WTC11 (cell line): ENCODE data around the gene PIGV. TPM values are rescaled to one million over a fixed set of nuclear protein-coding genes. Genes with fewer than 3 reads are reported as not detected.

ENCODE experiments used
- ATAC-seq: fragments of 200-7000 bp; cut with Tn5 transposase; 2 replicates; pipeline ENCODE4 v1.10.0; 2021; ENCODE audit warnings: mild to moderate bottlenecking, moderate library complexity
- CTCF ChIA-PET: fragments of 300-600 bp; sonication (Branson Sonifier 250); formaldehyde crosslinking; loops from one replicate; lab custom pipeline; 2021; ENCODE audit warnings: antibody characterized with exemption; lab: Charles Lee
- POLR2A ChIA-PET: fragments of 350-600 bp; sonication (Branson Sonifier 250); formaldehyde crosslinking; loops from one replicate; lab custom pipeline; 2021; ENCODE audit warnings: antibody characterized with exemption; lab: Charles Lee
- DNase-seq: peaks from one replicate; pipeline ENCODE4 v3.0.0; 2021; ENCODE audit warnings: low spot score
- H3K27ac Mint-ChIP-seq: 2 replicates; pipeline ENCODE4 v1.8.0; 2021; ENCODE audit warnings: mixed read lengths
- H3K27me3 Mint-ChIP-seq: 2 replicates; pipeline ENCODE4 v1.8.0; 2021; ENCODE audit warnings: low read depth, mild to moderate bottlenecking, moderate library complexity, mixed read lengths
- H3K36me3 Mint-ChIP-seq: 2 replicates; pipeline ENCODE4 v1.8.0; 2021; ENCODE audit warnings: mixed read lengths
- H3K4me1 Mint-ChIP-seq: 2 replicates; pipeline ENCODE4 v1.8.0; 2022; ENCODE audit warnings: mixed read lengths
- H3K4me3 Mint-ChIP-seq: 2 replicates; pipeline ENCODE4 v1.8.0; 2021; ENCODE audit warnings: mild to moderate bottlenecking, moderate library complexity, mixed read lengths
- H3K9me3 Mint-ChIP-seq: 2 replicates; pipeline ENCODE4 v1.8.0; 2021; ENCODE audit warnings: mixed read lengths
- EMX1 ChIP-seq: fragments of 250-450 bp; sonication (Bioruptor Pico); IDR thresholded peaks from 2 replicates; pipeline ENCODE4 v1.8.0; 2021; ENCODE audit warnings: mild to moderate bottlenecking
- ETV6 ChIP-seq: sonication (generic); formaldehyde crosslinking; IDR thresholded peaks from 2 replicates; pipeline ENCODE4 v1.8.1; 2022; ENCODE audit warnings: mild to moderate bottlenecking, missing genetic modification reagents
- FOXK1 ChIP-seq: sonication (generic); formaldehyde crosslinking; IDR thresholded peaks from 2 replicates; pipeline ENCODE4 v1.8.0; 2022; ENCODE audit warnings: mild to moderate bottlenecking, moderate library complexity, missing genetic modification reagents
- GRHL2 ChIP-seq: fragments of 250-450 bp; sonication (Bioruptor Pico); IDR thresholded peaks from 2 replicates; pipeline ENCODE4 v1.8.0; 2022; ENCODE audit warnings: mild to moderate bottlenecking, moderate library complexity; ENCODE audit not compliant: insufficient replicate concordance, severe bottlenecking
- JUN ChIP-seq: sonication (generic); formaldehyde crosslinking; IDR thresholded peaks from 2 replicates; pipeline ENCODE4 v1.8.0; 2023; ENCODE audit warnings: mild to moderate bottlenecking, missing genetic modification reagents
- RELA ChIP-seq: sonication (generic); formaldehyde crosslinking; IDR thresholded peaks from 2 replicates; pipeline ENCODE4 v1.8.1; 2022; ENCODE audit warnings: missing genetic modification reagents, mild to moderate bottlenecking, borderline replicate concordance
- RORB ChIP-seq: fragments of 250-450 bp; sonication (Bioruptor Pico); IDR thresholded peaks from 2 replicates; pipeline ENCODE4 v1.9.0; 2021; ENCODE audit warnings: mild to moderate bottlenecking
- TCF7 ChIP-seq: sonication (generic); formaldehyde crosslinking; IDR thresholded peaks from 2 replicates; pipeline ENCODE4 v1.8.0; 2022; ENCODE audit warnings: mild to moderate bottlenecking, low read depth, missing genetic modification reagents, moderate library complexity
- TEAD1 ChIP-seq: sonication (generic); formaldehyde crosslinking; IDR thresholded peaks from 2 replicates; pipeline ENCODE4 v1.8.0; 2022; ENCODE audit warnings: mild to moderate bottlenecking, missing genetic modification reagents
- ZNF232 ChIP-seq: sonication (generic); formaldehyde crosslinking; IDR thresholded peaks from 2 replicates; pipeline ENCODE4 v1.8.0; 2022; ENCODE audit warnings: mild to moderate bottlenecking, missing genetic modification reagents
- total RNA-seq: library from RNA; stranded (reverse); gene quantifications from 3 replicates; pipeline ENCODE4 v1.2.3, GENCODE V29; 2021
- TF ChIP-seq, protein P1 (sequence below): sonication (generic); formaldehyde crosslinking; conservative IDR thresholded peaks from 2 replicates; pipeline ENCODE4 v1.8.1; 2023; ENCODE audit warnings: mild to moderate bottlenecking, low read depth, missing genetic modification reagents, moderate library complexity
- TF ChIP-seq, protein P2 (sequence below): sonication (generic); formaldehyde crosslinking; IDR thresholded peaks from 2 replicates; pipeline ENCODE4 v1.8.0; 2023; ENCODE audit warnings: missing genetic modification reagents
- TF ChIP-seq, protein P3 (sequence below): fragments of 250-450 bp; sonication (Bioruptor Pico); IDR thresholded peaks from 2 replicates; pipeline ENCODE4 v1.9.0; 2021; ENCODE audit warnings: mild to moderate bottlenecking
- TF ChIP-seq, protein P4 (sequence below): fragments of 250-450 bp; sonication (Bioruptor Pico); IDR thresholded peaks from 2 replicates; pipeline ENCODE4 v1.9.0; 2021; ENCODE audit warnings: mild to moderate bottlenecking
- TF ChIP-seq, protein P5 (sequence below): sonication (generic); formaldehyde crosslinking; conservative IDR thresholded peaks from 2 replicates; pipeline ENCODE4 v1.8.1; 2022; ENCODE audit warnings: mild to moderate bottlenecking, missing genetic modification reagents
- TF ChIP-seq, protein P6 (sequence below): sonication (generic); formaldehyde crosslinking; IDR thresholded peaks from 2 replicates; pipeline ENCODE4 v1.8.0; 2022; ENCODE audit warnings: mild to moderate bottlenecking, missing genetic modification reagents

PIGV gene
- total RNA-seq, 1 experiment from 2014 or later, result 15.0 TPM

DNA sequence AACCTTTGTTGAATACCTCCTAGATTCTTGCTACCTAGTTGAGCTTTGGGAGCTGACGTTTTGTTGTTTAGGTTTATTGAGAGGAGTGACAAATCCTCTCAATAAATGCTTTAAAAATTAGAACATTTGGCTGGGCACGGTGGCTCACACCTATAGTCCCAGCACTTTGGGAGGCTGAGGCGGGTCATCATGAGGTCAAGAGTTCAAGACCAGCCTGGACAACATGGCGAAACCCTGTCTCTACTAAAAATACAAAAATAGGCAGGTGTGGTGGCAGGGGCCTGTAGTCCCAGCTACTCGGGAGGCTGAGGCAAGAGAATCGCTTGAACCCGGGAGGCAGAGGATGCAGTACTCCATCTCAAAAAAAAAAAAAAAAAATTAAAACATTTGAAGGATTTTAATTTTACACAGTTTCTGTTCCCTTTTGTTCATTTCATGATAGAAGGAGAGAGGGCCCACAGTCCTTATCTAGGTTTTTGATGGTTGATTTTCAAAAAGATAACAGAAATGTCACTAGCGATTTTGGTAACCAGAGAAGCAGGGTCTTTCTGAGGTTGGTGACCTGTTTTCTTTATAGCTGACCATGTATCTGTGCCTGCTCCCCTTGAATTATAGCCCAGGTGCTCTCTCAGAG lies 44.2 kb upstream of the PIGV start:
- ATAC-seq (no peak), DNase-seq (no peak)
- H3K9me3 Mint-ChIP-seq, result no peaks in the 10 kb centered on the region
- no peaks in the 10 kb centered on the region for H3K27me3 Mint-ChIP-seq
- peaks cover 32% of the 10 kb centered on the region for H3K4me1 Mint-ChIP-seq
- POLR2A ChIA-PET, result interaction anchor here (1.0 to 1.5 kb wide), 2 partner anchors 41 to 50 kb away, joined by 3 to 4 read pairs; no protein-coding TSS in a partner anchor
- H3K4me3 Mint-ChIP-seq, result no peak overlapping the region
- TF ChIP-seq RORB (CRISPR knock-in tag) (no peak), EMX1 (CRISPR knock-in tag) (no peak), RELA (CRISPR knock-in tag) (no peak), ZNF232 (CRISPR knock-in tag) (no peak), JUN (no peak), TCF7 (CRISPR knock-in tag) (no peak), FOXK1 (CRISPR knock-in tag) (no peak)
- TF ChIP-seq, protein P1, sequence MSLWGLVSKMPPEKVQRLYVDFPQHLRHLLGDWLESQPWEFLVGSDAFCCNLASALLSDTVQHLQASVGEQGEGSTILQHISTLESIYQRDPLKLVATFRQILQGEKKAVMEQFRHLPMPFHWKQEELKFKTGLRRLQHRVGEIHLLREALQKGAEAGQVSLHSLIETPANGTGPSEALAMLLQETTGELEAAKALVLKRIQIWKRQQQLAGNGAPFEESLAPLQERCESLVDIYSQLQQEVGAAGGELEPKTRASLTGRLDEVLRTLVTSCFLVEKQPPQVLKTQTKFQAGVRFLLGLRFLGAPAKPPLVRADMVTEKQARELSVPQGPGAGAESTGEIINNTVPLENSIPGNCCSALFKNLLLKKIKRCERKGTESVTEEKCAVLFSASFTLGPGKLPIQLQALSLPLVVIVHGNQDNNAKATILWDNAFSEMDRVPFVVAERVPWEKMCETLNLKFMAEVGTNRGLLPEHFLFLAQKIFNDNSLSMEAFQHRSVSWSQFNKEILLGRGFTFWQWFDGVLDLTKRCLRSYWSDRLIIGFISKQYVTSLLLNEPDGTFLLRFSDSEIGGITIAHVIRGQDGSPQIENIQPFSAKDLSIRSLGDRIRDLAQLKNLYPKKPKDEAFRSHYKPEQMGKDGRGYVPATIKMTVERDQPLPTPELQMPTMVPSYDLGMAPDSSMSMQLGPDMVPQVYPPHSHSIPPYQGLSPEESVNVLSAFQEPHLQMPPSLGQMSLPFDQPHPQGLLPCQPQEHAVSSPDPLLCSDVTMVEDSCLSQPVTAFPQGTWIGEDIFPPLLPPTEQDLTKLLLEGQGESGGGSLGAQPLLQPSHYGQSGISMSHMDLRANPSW, result no peak
- TF ChIP-seq, protein P2, sequence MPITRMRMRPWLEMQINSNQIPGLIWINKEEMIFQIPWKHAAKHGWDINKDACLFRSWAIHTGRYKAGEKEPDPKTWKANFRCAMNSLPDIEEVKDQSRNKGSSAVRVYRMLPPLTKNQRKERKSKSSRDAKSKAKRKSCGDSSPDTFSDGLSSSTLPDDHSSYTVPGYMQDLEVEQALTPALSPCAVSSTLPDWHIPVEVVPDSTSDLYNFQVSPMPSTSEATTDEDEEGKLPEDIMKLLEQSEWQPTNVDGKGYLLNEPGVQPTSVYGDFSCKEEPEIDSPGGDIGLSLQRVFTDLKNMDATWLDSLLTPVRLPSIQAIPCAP (CRISPR knock-in tag), result no peak
- TF ChIP-seq, protein P3, sequence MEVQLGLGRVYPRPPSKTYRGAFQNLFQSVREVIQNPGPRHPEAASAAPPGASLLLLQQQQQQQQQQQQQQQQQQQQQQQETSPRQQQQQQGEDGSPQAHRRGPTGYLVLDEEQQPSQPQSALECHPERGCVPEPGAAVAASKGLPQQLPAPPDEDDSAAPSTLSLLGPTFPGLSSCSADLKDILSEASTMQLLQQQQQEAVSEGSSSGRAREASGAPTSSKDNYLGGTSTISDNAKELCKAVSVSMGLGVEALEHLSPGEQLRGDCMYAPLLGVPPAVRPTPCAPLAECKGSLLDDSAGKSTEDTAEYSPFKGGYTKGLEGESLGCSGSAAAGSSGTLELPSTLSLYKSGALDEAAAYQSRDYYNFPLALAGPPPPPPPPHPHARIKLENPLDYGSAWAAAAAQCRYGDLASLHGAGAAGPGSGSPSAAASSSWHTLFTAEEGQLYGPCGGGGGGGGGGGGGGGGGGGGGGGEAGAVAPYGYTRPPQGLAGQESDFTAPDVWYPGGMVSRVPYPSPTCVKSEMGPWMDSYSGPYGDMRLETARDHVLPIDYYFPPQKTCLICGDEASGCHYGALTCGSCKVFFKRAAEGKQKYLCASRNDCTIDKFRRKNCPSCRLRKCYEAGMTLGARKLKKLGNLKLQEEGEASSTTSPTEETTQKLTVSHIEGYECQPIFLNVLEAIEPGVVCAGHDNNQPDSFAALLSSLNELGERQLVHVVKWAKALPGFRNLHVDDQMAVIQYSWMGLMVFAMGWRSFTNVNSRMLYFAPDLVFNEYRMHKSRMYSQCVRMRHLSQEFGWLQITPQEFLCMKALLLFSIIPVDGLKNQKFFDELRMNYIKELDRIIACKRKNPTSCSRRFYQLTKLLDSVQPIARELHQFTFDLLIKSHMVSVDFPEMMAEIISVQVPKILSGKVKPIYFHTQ (CRISPR knock-in tag), result no peak
- peaks cover 54% of the 10 kb centered on the region for H3K36me3 Mint-ChIP-seq
- peak overlapping the region; percentile 97 for H3K27ac Mint-ChIP-seq
- CTCF ChIA-PET, result interaction anchor here (1.2 to 1.5 kb wide), 4 partner anchors 45 to 206 kb away, joined by 3 to 4 read pairs (median 3); no protein-coding TSS in a partner anchor

DNA sequence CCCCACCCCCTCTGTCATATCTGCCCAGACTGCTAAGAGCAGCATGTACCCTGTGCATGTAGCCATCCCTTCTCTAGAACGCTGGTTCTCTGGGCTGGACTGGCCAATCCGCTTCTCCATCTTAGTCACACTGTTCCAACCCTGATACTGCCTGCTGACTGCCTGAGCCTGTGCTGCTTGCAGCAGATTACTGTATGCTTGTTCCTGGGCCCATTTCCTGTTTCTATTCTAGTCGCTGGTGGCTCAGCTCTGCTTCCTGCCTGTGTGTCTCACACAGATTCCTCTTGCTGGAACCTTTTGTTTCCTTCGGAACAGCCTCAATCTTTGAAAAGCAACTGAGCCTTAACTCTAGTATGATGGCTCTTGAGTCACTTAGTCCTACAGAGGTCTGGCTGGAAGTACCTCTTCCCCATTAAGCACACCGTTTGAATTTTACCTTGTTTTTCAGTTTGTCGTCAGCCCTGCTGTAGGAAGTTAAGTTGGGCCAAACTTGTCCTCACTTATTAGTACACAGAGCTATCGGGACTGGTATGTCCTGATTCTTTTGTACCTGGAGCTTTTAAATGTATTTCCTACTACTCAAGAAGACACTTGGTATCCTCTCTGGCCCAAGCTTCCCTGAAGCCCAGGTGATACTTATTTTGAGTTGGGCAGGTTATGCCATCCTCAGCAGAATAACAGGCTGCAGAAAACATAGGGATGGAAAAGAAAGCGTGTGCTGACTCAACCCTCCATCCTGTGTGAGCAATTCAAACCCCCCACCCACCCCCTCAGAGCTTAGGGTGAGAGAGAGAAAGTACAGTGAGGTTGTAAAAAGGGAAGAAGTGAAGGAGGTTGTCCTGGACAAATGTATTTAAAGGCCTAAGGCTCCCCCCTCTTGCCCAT lies 43.4 kb upstream of the PIGV start:
- DNase-seq, result peak; percentile 62
- POLR2A ChIA-PET, result interaction anchor here (1.0 kb wide), 1 partner anchor 51 kb away, joined by 3 read pairs; no protein-coding TSS in a partner anchor
- peak overlapping the region; percentile 97 for H3K27ac Mint-ChIP-seq
- peaks cover 56% of the 10 kb centered on the region for H3K36me3 Mint-ChIP-seq
- H3K9me3 Mint-ChIP-seq, result no peaks in the 10 kb centered on the region
- H3K4me3 Mint-ChIP-seq, result no peak overlapping the region
- no peaks in the 10 kb centered on the region for H3K27me3 Mint-ChIP-seq
- TF ChIP-seq TEAD1 (CRISPR knock-in tag) (0 out of 2 replicates have a peak, but pooled peaks have one; percentile 18), TCF7 (CRISPR knock-in tag) (no peak), ETV6 (CRISPR knock-in tag) (peak; percentile 85), GRHL2 (CRISPR knock-in tag) (no peak), FOXK1 (CRISPR knock-in tag) (peak; percentile 65; the same call in 1 of the 2 replicates)
- TF ChIP-seq, protein P4, sequence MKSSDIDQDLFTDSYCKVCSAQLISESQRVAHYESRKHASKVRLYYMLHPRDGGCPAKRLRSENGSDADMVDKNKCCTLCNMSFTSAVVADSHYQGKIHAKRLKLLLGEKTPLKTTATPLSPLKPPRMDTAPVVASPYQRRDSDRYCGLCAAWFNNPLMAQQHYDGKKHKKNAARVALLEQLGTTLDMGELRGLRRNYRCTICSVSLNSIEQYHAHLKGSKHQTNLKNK (CRISPR knock-in tag), result no peak
- TF ChIP-seq, protein P5, sequence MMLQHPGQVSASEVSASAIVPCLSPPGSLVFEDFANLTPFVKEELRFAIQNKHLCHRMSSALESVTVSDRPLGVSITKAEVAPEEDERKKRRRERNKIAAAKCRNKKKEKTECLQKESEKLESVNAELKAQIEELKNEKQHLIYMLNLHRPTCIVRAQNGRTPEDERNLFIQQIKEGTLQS (CRISPR knock-in tag), result no peak
- TF ChIP-seq, protein P6, sequence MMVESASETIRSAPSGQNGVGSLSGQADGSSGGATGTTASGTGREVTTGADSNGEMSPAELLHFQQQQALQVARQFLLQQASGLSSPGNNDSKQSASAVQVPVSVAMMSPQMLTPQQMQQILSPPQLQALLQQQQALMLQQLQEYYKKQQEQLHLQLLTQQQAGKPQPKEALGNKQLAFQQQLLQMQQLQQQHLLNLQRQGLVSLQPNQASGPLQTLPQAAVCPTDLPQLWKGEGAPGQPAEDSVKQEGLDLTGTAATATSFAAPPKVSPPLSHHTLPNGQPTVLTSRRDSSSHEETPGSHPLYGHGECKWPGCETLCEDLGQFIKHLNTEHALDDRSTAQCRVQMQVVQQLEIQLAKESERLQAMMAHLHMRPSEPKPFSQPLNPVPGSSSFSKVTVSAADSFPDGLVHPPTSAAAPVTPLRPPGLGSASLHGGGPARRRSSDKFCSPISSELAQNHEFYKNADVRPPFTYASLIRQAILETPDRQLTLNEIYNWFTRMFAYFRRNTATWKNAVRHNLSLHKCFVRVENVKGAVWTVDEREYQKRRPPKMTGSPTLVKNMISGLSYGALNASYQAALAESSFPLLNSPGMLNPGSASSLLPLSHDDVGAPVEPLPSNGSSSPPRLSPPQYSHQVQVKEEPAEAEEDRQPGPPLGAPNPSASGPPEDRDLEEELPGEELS, result no peak
- TF ChIP-seq, all 79 proteins: peak for 3
- CTCF ChIA-PET, result interaction anchor here (1.2 to 1.5 kb wide), 4 partner anchors 44 to 206 kb away, joined by 3 to 4 read pairs (median 3); no protein-coding TSS in a partner anchor
- peak; percentile 98 for ATAC-seq
- H3K4me1 Mint-ChIP-seq, result peaks cover 28% of the 10 kb centered on the region
